Thyroid gland (tissue), 4 donors: ENCODE results near the gene PLD2. TPM values are rescaled to one million over a fixed set of nuclear protein-coding genes. Genes with fewer than 3 reads are reported as not detected.

Experiments used
- DNase-seq, 2 donors: peaks; one replicate each; pipeline ENCODE4 v3.0.0-alpha.2; 2019
- H3K27ac ChIP-seq, 3 donors: fragments of 200-600 bp; sonication (generic); 1 replicate in 2 of 3; 2 replicates in 1 of 3; pipeline ENCODE4 v1.5.1; 2016 to 2019; ENCODE audit warnings: mild to moderate bottlenecking in 1 of 3, moderate library complexity in 1 of 3
- H3K27me3 ChIP-seq: fragments of 200-600 bp; sonication (generic); one replicate; pipeline ENCODE4 v1.5.1; 2019
- H3K36me3 ChIP-seq, 2 donors: fragments of 200-600 bp; sonication (generic); one replicate each; pipeline ENCODE4 v1.5.1; 2016 to 2019
- H3K4me1 ChIP-seq, 2 donors: fragments of 200-600 bp; sonication (generic); one replicate each; pipeline ENCODE4 v1.5.1; 2017 to 2019
- H3K4me3 ChIP-seq, 3 donors: fragments of 200-600 bp; sonication (generic); replicated peaks in 1 of 3; 1 replicate in 2 of 3; 2 replicates in 1 of 3; pipeline ENCODE4 v1.5.1; 2016; ENCODE audit warnings: mild to moderate bottlenecking in 1 of 3
- H3K9me3 ChIP-seq: fragments of 200-600 bp; sonication (generic); one replicate; pipeline ENCODE4 v1.5.1; 2017
- CTCF ChIP-seq, 6 experiments: fragments of 200-600 bp in 3 of 6; fragments of 450-650 bp in 3 of 6; sonication (generic) in 3 of 6; IDR thresholded peaks; one replicate each; pipeline ENCODE4 v1.5.1; 2016 to 2019; ENCODE audit warnings: antibody characterized with exemption in 6 of 6, mild to moderate bottlenecking in 2 of 6, inconsistent platforms in 1 of 6, moderate library complexity in 1 of 6
- POLR2A ChIP-seq, 2 donors: fragments of 450-650 bp; IDR thresholded peaks; one replicate each; pipeline ENCODE4 v1.6.1; 2017; ENCODE audit warnings: antibody characterized with exemption in 2 of 2, mild to moderate bottlenecking in 2 of 2, moderate library complexity in 1 of 2
- WGBS, 2 donors: methylation state at CpG; one replicate each; pipeline ENCODE4 v1.1.5; 2017; 5-methylcytosine and 5-hydroxymethylcytosine counted together
- intact Hi-C: fragments of 100-400 bp; cut with DNase I; formaldehyde crosslinking; loops from one replicate; pipeline ENCODE4 v1.15.1; 2023
- total RNA-seq, 4 donors: library from RNA; depleted of rRNA; stranded (reverse); fragments of >200 nt; gene quantifications; one replicate each; pipeline ENCODE4 v1.2.3, GENCODE V29; 2016

Gene PLD2
- total RNA-seq, 4 donors from 2014 or later = 10.7 to 20.0 (median 16.2) TPM

- H3K4me1 ChIP-seq = peaks cover 22 to 47% of the 10 kb centered on the region in 2 donors
- no peak for TF ChIP-seq CTCF (IDR thresholded peaks at IDR 0.05)
- no peak for TF ChIP-seq POLR2A (IDR thresholded peaks at IDR 0.05)
Observed at GRCh38 chr17:4858068-4858881, 51.3 kb downstream of the PLD2 start.

DNA sequence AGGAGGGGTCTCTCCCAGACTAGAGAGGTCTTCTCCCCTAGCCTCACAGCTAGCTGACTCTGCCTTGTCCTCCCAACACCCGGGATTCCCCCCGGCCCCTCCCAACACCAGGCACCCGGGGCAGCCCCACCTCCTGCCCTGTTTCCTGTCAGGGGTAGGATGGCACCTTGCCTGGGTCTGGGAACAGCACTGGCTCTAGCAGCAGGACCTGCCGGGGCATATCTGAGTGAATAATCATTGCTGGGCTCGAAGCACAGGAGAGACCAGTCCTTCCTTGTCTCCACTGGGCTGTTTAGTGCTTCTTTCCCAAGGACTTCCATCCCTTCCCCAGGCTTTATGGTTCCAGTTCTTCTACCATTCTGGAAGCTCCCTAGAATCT lies 51.9 kb downstream of the PLD2 start:
- H3K36me3 ChIP-seq = no peaks in the 10 kb centered on the region
- no peaks in the 10 kb centered on the region for H3K27me3 ChIP-seq
- H3K27ac ChIP-seq = peak overlapping the region in 2 of 3 donors; percentile 56 to 63
- 14 to 21% methylated on average over 5 of the region's 5 CpGs for WGBS, 2 donors
- no peak overlapping the region for H3K4me3 ChIP-seq
- TF ChIP-seq CTCF (IDR thresholded peaks at IDR 0.05) = no peak
- H3K9me3 ChIP-seq = no peaks in the 10 kb centered on the region
- intact Hi-C loops = no loop called here
- peaks cover 24 to 44% of the 10 kb centered on the region in 2 donors for H3K4me1 ChIP-seq
- peak; percentile 67 for DNase-seq

More at GRCh38 chr17:4858068-4858881, 51.3 kb downstream of the PLD2 start:
- no peaks in the 10 kb centered on the region for H3K9me3 ChIP-seq
- peak overlapping the region in 2 of 3 donors; percentile 56 to 63 for H3K27ac ChIP-seq
- WGBS, 2 donors = 39 to 49% methylated on average over 7 of the region's 7 CpGs
- H3K4me3 ChIP-seq = no peak overlapping the region
- DNase-seq = peak; percentile 40 to 45
- no peaks in the 10 kb centered on the region for H3K27me3 ChIP-seq
- intact Hi-C loops = no loop called here
- no peaks in the 10 kb centered on the region for H3K36me3 ChIP-seq

DNA sequence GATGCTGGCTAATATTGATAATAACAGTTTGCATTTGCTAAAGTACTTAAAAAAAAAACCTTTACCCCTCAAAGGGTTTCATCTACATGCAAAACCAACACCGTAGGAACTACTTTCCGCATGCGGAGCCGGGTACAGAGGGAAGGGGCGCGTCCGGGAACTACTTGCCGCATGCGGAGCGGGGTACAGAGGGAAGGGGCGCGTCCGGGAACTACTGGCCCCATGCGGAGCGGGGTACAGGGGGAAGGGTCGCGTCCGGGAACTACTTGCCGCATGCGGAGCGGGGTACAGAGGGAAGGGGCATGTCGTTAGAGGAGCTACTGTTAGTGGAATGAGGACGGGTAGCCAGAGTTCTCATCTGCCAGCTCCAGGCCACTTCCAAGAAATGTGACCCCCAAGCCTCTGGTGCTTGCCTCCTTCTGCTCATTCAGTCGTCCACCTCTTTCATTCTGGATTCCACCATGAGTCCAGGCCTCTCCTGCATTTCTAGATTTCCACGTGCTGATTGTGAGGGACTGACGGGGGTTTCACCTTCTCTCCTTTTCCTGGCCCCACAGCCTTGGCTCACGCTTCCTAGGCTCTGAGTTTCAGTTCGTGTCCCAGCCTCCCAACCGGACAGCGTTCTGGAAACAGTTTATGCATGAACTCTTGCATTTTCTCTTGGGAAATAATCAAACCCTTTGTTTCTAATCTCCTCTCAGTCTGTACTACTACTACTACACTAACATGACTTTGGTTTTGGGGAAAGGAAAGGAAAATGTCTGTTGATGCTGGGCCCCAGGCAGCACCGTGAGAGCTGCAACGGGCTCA lies 53.1 kb downstream of the PLD2 start:
- H3K4me1 ChIP-seq = peaks cover 20 to 33% of the 10 kb centered on the region in 2 donors
- intact Hi-C loops = no loop called here
- no peaks in the 10 kb centered on the region for H3K9me3 ChIP-seq
- WGBS, 2 donors = 79 to 81% methylated on average over 32 of the region's 32 CpGs
- no peak overlapping the region for H3K4me3 ChIP-seq
- no peak overlapping the region for H3K27ac ChIP-seq
- TF ChIP-seq POLR2A (IDR thresholded peaks at IDR 0.05) = no peak
- no peak for TF ChIP-seq CTCF (IDR thresholded peaks at IDR 0.05)
- no peaks in the 10 kb centered on the region for H3K27me3 ChIP-seq
- no peaks in the 10 kb centered on the region for H3K36me3 ChIP-seq
- DNase-seq = no peak

GRCh38 chr17:4860651-4861050 lies 53.7 kb downstream of the PLD2 start:
- no peak for TF ChIP-seq POLR2A (IDR thresholded peaks at IDR 0.05)
- TF ChIP-seq CTCF (IDR thresholded peaks at IDR 0.05) = no peak
- Histone ChIP-seq H3K27ac (no peak overlapping the region), H3K36me3 (no peaks in the 10 kb centered on the region), H3K27me3 (no peaks in the 10 kb centered on the region), H3K4me1 (peaks cover 20 to 33% of the 10 kb centered on the region in 2 donors), H3K4me3 (no peak overlapping the region), H3K9me3 (no peaks in the 10 kb centered on the region)
- intact Hi-C loops = no loop called here
- no peak for DNase-seq
- WGBS, 2 donors = 90 to 92% methylated on average over 9 of the region's 9 CpGs

DNA sequence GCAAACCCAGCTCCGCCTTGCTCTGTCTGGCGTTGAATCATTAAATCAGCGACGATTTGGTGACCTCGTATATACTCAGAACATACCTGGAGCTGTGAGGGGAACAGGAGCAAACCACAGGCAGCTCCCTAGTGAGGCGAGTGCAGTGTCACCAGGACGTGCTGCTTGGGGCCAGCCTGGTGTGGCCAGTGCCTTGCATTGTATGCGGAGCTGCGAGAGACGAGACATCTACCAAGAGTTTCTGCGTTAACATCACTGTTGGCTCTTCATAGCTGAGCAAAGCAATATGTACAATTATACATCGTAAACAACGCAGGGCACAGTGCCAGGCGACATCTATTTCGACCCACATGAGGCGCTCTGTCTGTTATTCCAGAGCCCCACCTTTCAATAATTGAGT lies 54.1 kb downstream of the PLD2 start:
- Histone ChIP-seq H3K27me3 (no peaks in the 10 kb centered on the region), H3K36me3 (no peaks in the 10 kb centered on the region), H3K9me3 (no peaks in the 10 kb centered on the region), H3K4me1 (peaks cover 20 to 31% of the 10 kb centered on the region in 2 donors), H3K27ac (no peak overlapping the region), H3K4me3 (no peak overlapping the region)
- intact Hi-C loops = no loop called here
- 93 to 95% methylated on average over 16 of the region's 16 CpGs for WGBS, 2 donors
- DNase-seq = no peak
- TF ChIP-seq CTCF (IDR thresholded peaks at IDR 0.05) (no peak), POLR2A (IDR thresholded peaks at IDR 0.05) (no peak)
